ENCODE measurements around the gene KCNH3. TPM values are rescaled to one million over a fixed set of nuclear protein-coding genes. Genes with fewer than 3 reads are reported as not detected.
A peak's percentile ranks its signal among the peaks of the same experiment; 100 is the strongest.

The KCNH3 gene
- polyA plus RNA-seq, 1 donor (not counting 4 experiments of a cell fraction or from before 2014, with no cell fraction given) = 0.08 TPM

GRCh38 chr12:49535921-49536525, 2.8 kb upstream of the KCNH3 start:
- no peak overlapping the region for H3K27ac ChIP-seq (ENCODE audit: control insufficient read depth, insufficient read depth, low read length)
- H3K9me3 ChIP-seq (ENCODE audit: control insufficient read depth, low read depth, low read length) = no peaks in the 10 kb centered on the region
- TF ChIP-seq CTCF (optimal IDR thresholded peaks at IDR 0.05 in 1 of 3, IDR thresholded peaks at IDR 0.05 in 1 of 3, conservative IDR thresholded peaks at IDR 0.05 in 1 of 3; ENCODE audit: extremely low read depth in 1 of 3, insufficient read depth in 2 of 3, low read length in 3 of 3) (no peak), EZH2 (IDR thresholded peaks at IDR 0.05; ENCODE audit: low read length) (no peak)
- no peak for DNase-seq (ENCODE audit: low read depth, low spot score)
- peak; percentile 75 for FAIRE-seq
- no peaks in the 10 kb centered on the region for H3K79me2 ChIP-seq (ENCODE audit: control insufficient read depth, insufficient read depth, low read length)
- dilution Hi-C loops (cut with MboI; ENCODE audit: extremely low pct_ligation_motif_present, low sequenced_read_pairs) = no loop called here
- no peaks in the 10 kb centered on the region for H3K36me3 ChIP-seq (ENCODE audit: control insufficient read depth in 2 of 2, extremely low read depth in 1 of 2, insufficient read depth in 2 of 2, low read length in 2 of 2)
- H2AFZ ChIP-seq (ENCODE audit: control insufficient read depth, low read length) = no peak overlapping the region
- H3K9ac ChIP-seq (ENCODE audit: control insufficient read depth, extremely low read depth, insufficient read depth, low read length) = no peak overlapping the region
- no peak overlapping the region for H3K4me2 ChIP-seq (ENCODE audit: control insufficient read depth, extremely low read depth, insufficient read depth, low read depth, low read length)
- no peak overlapping the region for H3K4me3 ChIP-seq (ENCODE audit: control insufficient read depth in 2 of 3, extremely low read depth in 1 of 3, insufficient read depth in 2 of 3, low read depth in 1 of 3, low read length in 3 of 3)
- peaks cover 32% of the 10 kb centered on the region for H3K27me3 ChIP-seq (ENCODE audit: control insufficient read depth, extremely low read depth, insufficient read depth, low read length)
- peaks cover 3% of the 10 kb centered on the region for H4K20me1 ChIP-seq (ENCODE audit: control insufficient read depth, extremely low read depth, insufficient read depth, low read length)
- H3K4me1 ChIP-seq (ENCODE audit: control insufficient read depth, extremely low read depth, insufficient read depth, low read length) = peaks cover 39% of the 10 kb centered on the region
- H3K9me1 ChIP-seq (ENCODE audit: control insufficient read depth, extremely low read depth, insufficient read depth, low read length) = no peaks in the 10 kb centered on the region

GRCh38 chr12:49536526-49537071, 2.2 kb upstream of the KCNH3 start:
- Histone ChIP-seq H3K36me3 (ENCODE audit: control insufficient read depth in 2 of 2, extremely low read depth in 1 of 2, insufficient read depth in 2 of 2, low read length in 2 of 2) (no peaks in the 10 kb centered on the region), H3K79me2 (ENCODE audit: control insufficient read depth, insufficient read depth, low read length) (no peaks in the 10 kb centered on the region), H3K4me3 (ENCODE audit: control insufficient read depth in 2 of 3, extremely low read depth in 1 of 3, insufficient read depth in 2 of 3, low read depth in 1 of 3, low read length in 3 of 3) (no peak overlapping the region), H3K9me1 (ENCODE audit: control insufficient read depth, extremely low read depth, insufficient read depth, low read length) (no peaks in the 10 kb centered on the region), H3K4me1 (ENCODE audit: control insufficient read depth, extremely low read depth, insufficient read depth, low read length) (peaks cover 44% of the 10 kb centered on the region), H3K27me3 (ENCODE audit: control insufficient read depth, extremely low read depth, insufficient read depth, low read length) (peaks cover 32% of the 10 kb centered on the region), H3K9me3 (ENCODE audit: control insufficient read depth, low read depth, low read length) (no peaks in the 10 kb centered on the region), H2AFZ (ENCODE audit: control insufficient read depth, low read length) (no peak overlapping the region), H3K4me2 (ENCODE audit: control insufficient read depth, extremely low read depth, insufficient read depth, low read depth, low read length) (no peak overlapping the region), H3K9ac (ENCODE audit: control insufficient read depth, extremely low read depth, insufficient read depth, low read length) (no peak overlapping the region), H3K27ac (ENCODE audit: control insufficient read depth, insufficient read depth, low read length) (no peak overlapping the region), H4K20me1 (ENCODE audit: control insufficient read depth, extremely low read depth, insufficient read depth, low read length) (peaks cover 3% of the 10 kb centered on the region)
- DNase-seq (ENCODE audit: low read depth, low spot score) (no peak), FAIRE-seq (no peak)
- TF ChIP-seq CTCF (optimal IDR thresholded peaks at IDR 0.05 in 1 of 3, IDR thresholded peaks at IDR 0.05 in 1 of 3, conservative IDR thresholded peaks at IDR 0.05 in 1 of 3; ENCODE audit: extremely low read depth in 1 of 3, insufficient read depth in 2 of 3, low read length in 3 of 3) = no peak
- no peak for TF ChIP-seq EZH2 (IDR thresholded peaks at IDR 0.05; ENCODE audit: low read length)
- dilution Hi-C loops (cut with MboI; ENCODE audit: extremely low pct_ligation_motif_present, low sequenced_read_pairs) = no loop called here
